Measurements from ENCODE around the gene BTBD2.

The BTBD2 gene

DNA sequence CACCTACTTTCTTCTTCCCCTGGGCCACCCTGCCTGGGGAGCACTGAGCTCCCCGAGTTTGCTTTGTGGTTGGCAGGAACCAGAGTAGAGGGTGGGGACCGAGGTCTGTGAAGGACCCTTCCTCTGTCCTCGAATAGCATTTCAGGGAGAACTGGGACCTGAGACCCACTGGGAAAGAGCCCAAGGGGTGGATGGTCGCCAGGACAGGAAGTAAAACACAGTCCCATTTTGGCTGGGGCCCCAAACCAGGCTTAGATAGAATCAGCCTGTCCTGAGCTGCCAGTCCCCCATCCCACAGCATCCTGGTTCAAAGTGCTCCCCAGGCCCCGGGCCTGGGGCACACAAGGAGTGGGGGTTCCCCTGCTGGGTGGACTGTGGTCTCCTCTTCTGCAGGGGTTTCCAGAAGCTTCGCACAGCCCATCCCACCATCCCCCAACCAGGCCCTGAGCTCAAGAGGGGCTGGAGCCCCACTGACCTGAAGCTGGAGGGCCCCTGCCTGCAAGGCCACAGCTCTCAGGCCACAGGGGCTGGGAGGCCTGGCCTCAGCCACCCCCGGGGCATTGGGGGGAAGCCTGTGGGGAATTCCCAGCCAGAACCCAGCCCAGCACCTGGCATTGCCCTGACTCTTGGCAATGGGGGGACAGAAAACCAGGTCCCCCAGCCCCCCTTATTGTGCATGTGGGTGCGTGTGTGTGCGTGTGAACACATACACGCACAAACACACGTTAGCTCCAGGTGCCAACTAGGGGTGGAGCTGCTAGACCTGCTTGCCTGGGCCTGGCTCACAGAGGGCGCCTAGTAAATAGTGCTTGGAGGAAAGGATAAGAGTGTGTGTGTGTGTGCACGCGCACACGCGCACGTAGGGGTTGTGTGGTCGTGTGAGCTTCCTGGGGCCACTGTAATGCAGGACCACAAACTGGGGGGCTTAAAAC, 36.5 kb upstream of the BTBD2 start:
- H3K4me3 ChIP-seq (ENCODE audit: low read depth, low read length), result peak overlapping the region; percentile 40
- no peaks in the 10 kb centered on the region for H3K27me3 ChIP-seq (ENCODE audit: insufficient read depth, low read depth, severe bottlenecking)
- H3K36me3 ChIP-seq, result peaks cover 10% of the 10 kb centered on the region
- no peak for DNase-seq
- H3K27ac ChIP-seq, result peak overlapping the region; percentile 59; the same call in 1 of the 2 replicates
- no peaks in the 10 kb centered on the region for H3K9me3 ChIP-seq (ENCODE audit: severe bottlenecking)
- TF ChIP-seq, protein P1, sequence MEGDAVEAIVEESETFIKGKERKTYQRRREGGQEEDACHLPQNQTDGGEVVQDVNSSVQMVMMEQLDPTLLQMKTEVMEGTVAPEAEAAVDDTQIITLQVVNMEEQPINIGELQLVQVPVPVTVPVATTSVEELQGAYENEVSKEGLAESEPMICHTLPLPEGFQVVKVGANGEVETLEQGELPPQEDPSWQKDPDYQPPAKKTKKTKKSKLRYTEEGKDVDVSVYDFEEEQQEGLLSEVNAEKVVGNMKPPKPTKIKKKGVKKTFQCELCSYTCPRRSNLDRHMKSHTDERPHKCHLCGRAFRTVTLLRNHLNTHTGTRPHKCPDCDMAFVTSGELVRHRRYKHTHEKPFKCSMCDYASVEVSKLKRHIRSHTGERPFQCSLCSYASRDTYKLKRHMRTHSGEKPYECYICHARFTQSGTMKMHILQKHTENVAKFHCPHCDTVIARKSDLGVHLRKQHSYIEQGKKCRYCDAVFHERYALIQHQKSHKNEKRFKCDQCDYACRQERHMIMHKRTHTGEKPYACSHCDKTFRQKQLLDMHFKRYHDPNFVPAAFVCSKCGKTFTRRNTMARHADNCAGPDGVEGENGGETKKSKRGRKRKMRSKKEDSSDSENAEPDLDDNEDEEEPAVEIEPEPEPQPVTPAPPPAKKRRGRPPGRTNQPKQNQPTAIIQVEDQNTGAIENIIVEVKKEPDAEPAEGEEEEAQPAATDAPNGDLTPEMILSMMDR (IDR thresholded peaks at IDR 0.05; ENCODE audit: low read depth, low read length), result no peak

GRCh38 chr19:2050991-2051772, 35.7 kb upstream of the BTBD2 start, which contains the start of gene MKNK2:
MKNK2 (minus strand) TSS chr19:2051244; CDS start chr19:2050851, 393 bp downstream.
- H3K27ac ChIP-seq, result peak within 1 kb of the TSS; percentile 59
- peak; percentile 89 for DNase-seq
- no peaks in the 10 kb centered on the region for H3K27me3 ChIP-seq (ENCODE audit: insufficient read depth, low read depth, severe bottlenecking)
- no peaks in the 10 kb centered on the region for H3K9me3 ChIP-seq (ENCODE audit: severe bottlenecking)
- peaks cover 10% of the 10 kb centered on the region for H3K36me3 ChIP-seq
- H3K4me3 ChIP-seq (ENCODE audit: low read depth, low read length), result peak within 1 kb of the TSS; percentile 60
- TF ChIP-seq, protein P1 (IDR thresholded peaks at IDR 0.05; ENCODE audit: low read depth, low read length), result peak; percentile 75

DNA sequence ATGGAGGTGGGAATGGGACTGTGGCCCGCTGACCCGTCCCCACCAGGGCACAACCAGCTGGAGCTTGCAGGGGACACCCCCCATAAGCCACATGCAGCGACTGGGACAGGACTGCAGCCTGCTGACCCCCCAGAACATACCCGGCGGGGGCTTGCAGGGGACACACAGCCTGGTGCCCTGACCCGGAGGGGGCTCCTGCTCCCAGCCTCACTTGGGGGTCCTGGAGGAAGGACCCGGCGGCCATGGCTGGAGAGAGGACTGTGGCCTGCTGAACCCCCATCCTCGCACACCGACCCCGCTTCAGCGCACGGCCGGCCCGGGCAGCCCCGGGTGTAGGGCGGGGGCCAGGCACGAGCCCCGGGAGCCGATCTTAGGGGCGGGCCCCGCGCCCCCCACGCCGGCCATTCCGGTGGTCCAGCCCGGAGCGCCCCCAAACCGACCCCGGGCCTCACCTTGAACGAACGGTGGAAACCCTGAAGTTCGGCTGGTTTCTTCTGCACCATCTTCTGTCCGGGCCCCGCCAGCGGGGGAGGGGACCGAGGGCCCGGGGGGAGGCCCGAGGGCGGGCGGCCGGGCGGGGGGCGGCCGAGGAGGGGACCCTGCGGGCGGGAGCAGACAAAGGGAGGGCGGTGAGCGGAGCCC, 35.0 kb upstream of the BTBD2 start:
- peak overlapping the region; percentile 16 for H3K27ac ChIP-seq
- peak overlapping the region; percentile 60 for H3K4me3 ChIP-seq (ENCODE audit: low read depth, low read length)
- H3K36me3 ChIP-seq, result peaks cover 18% of the 10 kb centered on the region
- no peaks in the 10 kb centered on the region for H3K9me3 ChIP-seq (ENCODE audit: severe bottlenecking)
- TF ChIP-seq, protein P1 (IDR thresholded peaks at IDR 0.05; ENCODE audit: low read depth, low read length), result no peak
- DNase-seq, result no peak
- no peaks in the 10 kb centered on the region for H3K27me3 ChIP-seq (ENCODE audit: insufficient read depth, low read depth, severe bottlenecking)

DNA sequence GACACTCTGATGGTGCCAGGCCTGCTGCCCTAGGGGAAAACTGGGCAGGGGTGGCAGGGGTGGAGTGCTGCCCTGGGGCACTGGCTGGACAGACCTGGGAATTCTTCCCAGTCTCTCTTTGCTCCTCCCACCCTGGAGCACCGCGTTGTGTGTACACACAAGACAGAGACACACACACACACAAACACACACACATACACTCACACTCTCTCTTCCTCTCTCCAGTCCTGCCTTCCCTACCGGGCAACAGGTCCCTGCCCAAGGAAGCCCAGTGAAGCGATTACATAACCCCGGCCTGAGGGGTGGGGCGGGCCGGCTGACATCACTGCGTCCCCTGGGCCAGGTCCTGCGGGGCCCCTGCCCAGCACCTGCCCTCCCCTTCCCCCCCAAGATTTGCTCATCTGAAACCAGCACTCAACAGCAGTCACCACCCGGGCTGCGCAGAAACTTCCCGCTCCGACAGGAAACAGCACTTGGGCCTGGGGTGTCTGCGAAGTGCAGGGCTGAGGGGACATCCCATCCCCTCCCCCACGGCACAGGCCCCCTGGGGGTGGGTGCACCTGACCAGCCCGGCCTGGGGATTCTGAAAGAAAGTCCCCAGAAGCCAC, 34.3 kb upstream of the BTBD2 start:
- H3K4me3 ChIP-seq (ENCODE audit: low read depth, low read length), result peak overlapping the region; percentile 60
- TF ChIP-seq, protein P1 (IDR thresholded peaks at IDR 0.05; ENCODE audit: low read depth, low read length), result no peak
- H3K27ac ChIP-seq, result peak overlapping the region; percentile 16
- no peak for DNase-seq
- H3K36me3 ChIP-seq, result peaks cover 19% of the 10 kb centered on the region
- no peaks in the 10 kb centered on the region for H3K27me3 ChIP-seq (ENCODE audit: insufficient read depth, low read depth, severe bottlenecking)
- H3K9me3 ChIP-seq (ENCODE audit: severe bottlenecking), result no peaks in the 10 kb centered on the region

- no peaks in the 10 kb centered on the region for H3K27me3 ChIP-seq (ENCODE audit: insufficient read depth, low read depth, severe bottlenecking)
- TF ChIP-seq, protein P1 (IDR thresholded peaks at IDR 0.05; ENCODE audit: low read depth, low read length), result no peak
- H3K9me3 ChIP-seq (ENCODE audit: severe bottlenecking), result no peaks in the 10 kb centered on the region
- H3K36me3 ChIP-seq, result peaks cover 19% of the 10 kb centered on the region
- no peak overlapping the region for H3K27ac ChIP-seq
- no peak for DNase-seq
- no peak overlapping the region for H3K4me3 ChIP-seq (ENCODE audit: low read depth, low read length)
Measured at GRCh38 chr19:2048959-2049740, 33.6 kb upstream of the BTBD2 start.

All from WERI-Rb-1 (cell line).